IPS DF 4.7 (cell line): Measurements from ENCODE around the gene RMRP.
"Not testable (repeated sequence)": the region's sequence is repeated elsewhere in the genome, so short reads cannot be mapped to it uniquely, and the experiment has no call there.

Experiments used
- DNase-seq: peaks from one replicate; pipeline ENCODE4 v3.0.0-alpha.2; 2013; ENCODE audit warnings: low spot score; ENCODE audit errors: extremely low read depth

Gene RMRP

GRCh38 chr9:35612843-35613242 lies 45.0 kb downstream of the RMRP start:
- no peak for DNase-seq

- DNase-seq: not testable (repeated sequence)
Measured at GRCh38 chr9:35612066-35612465, 45.8 kb downstream of the RMRP start.

- no peak for DNase-seq
Measured at GRCh38 chr9:35611230-35611797, 46.5 kb downstream of the RMRP start.

- DNase-seq: no peak
Measured at GRCh38 chr9:35609820-35610163, 48.0 kb downstream of the RMRP start.

- DNase-seq: no peak
Measured at GRCh38 chr9:35609001-35609819, 48.6 kb downstream of the RMRP start.

- no peak for DNase-seq
Measured at GRCh38 chr9:35608221-35608620, 49.6 kb downstream of the RMRP start.
